Thoracic aorta (tissue), 2 donors: ENCODE data around the gene PROZ. TPM values are rescaled to one million over a fixed set of nuclear protein-coding genes. Genes with fewer than 3 reads are reported as not detected.

Experiments used
- ATAC-seq: fragments of 150-250 bp; one replicate; pipeline ENCODE4 v1.8.0; 2017; ENCODE audit warnings: low read depth; ENCODE audit not compliant: insufficient number of reproducible peaks, low FRiP score
- DNase-seq: peaks from one replicate; pipeline ENCODE4 v3.0.0-alpha.2; 2020; ENCODE audit warnings: low spot score
- H3K27ac ChIP-seq, 2 donors: fragments of 200-600 bp; sonication (generic); 1 replicate in 1 of 2; 2 replicates in 1 of 2; pipeline ENCODE4 v1.5.1; 2016; ENCODE audit warnings: mild to moderate bottlenecking in 2 of 2, moderate library complexity in 2 of 2
- H3K27me3 ChIP-seq: fragments of 200-600 bp; sonication (generic); replicated peaks from 2 replicates; pipeline ENCODE4 v1.6.0; 2016; ENCODE audit warnings: mild to moderate bottlenecking; ENCODE audit not compliant: insufficient read depth
- H3K36me3 ChIP-seq: fragments of 200-600 bp; sonication (generic); one replicate; pipeline ENCODE4 v1.5.1; 2016
- H3K4me1 ChIP-seq, 2 donors: fragments of 200-600 bp; sonication (generic); 1 replicate in 1 of 2; 2 replicates in 1 of 2; pipeline versions ENCODE4 v1.5.1 to v1.6.0; 2016; ENCODE audit warnings: low read depth in 2 of 2, mild to moderate bottlenecking in 1 of 2; ENCODE audit not compliant: control insufficient read depth in 1 of 2
- H3K4me3 ChIP-seq: fragments of 200-600 bp; sonication (generic); 2 replicates; pipeline ENCODE4 v1.5.1; 2016; ENCODE audit warnings: mild to moderate bottlenecking
- H3K9me3 ChIP-seq: fragments of 200-600 bp; sonication (generic); 2 replicates; pipeline ENCODE4 v1.5.1; 2016
- total RNA-seq, 2 donors: library from RNA; depleted of rRNA; stranded (reverse); fragments of >200 nt; gene quantifications; one replicate each; pipeline versions ENCODE4 v1.1.0 to v1.2.3, GENCODE V29; 2016
- TF ChIP-seq, protein P1 (sequence below): fragments of 200-600 bp; sonication (generic); IDR thresholded peaks from one replicate; pipeline ENCODE4 v1.5.1; 2019; ENCODE audit warnings: antibody characterized with exemption

PROZ gene
- total RNA-seq, 2 donors from 2014 or later: not detected

- Histone ChIP-seq H3K27ac (no peak overlapping the region), H3K4me1 (no peaks in the 10 kb centered on the region), H3K9me3 (no peaks in the 10 kb centered on the region), H3K36me3 (no peaks in the 10 kb centered on the region), H3K4me3 (no peak overlapping the region), H3K27me3 (no peaks in the 10 kb centered on the region)
- ATAC-seq (no peak), DNase-seq (no peak)
- TF ChIP-seq, protein P1, sequence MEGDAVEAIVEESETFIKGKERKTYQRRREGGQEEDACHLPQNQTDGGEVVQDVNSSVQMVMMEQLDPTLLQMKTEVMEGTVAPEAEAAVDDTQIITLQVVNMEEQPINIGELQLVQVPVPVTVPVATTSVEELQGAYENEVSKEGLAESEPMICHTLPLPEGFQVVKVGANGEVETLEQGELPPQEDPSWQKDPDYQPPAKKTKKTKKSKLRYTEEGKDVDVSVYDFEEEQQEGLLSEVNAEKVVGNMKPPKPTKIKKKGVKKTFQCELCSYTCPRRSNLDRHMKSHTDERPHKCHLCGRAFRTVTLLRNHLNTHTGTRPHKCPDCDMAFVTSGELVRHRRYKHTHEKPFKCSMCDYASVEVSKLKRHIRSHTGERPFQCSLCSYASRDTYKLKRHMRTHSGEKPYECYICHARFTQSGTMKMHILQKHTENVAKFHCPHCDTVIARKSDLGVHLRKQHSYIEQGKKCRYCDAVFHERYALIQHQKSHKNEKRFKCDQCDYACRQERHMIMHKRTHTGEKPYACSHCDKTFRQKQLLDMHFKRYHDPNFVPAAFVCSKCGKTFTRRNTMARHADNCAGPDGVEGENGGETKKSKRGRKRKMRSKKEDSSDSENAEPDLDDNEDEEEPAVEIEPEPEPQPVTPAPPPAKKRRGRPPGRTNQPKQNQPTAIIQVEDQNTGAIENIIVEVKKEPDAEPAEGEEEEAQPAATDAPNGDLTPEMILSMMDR: no peak
These were observed 42.1 kb upstream of the PROZ start for GRCh38 chr13:113116206-113116800.

DNA sequence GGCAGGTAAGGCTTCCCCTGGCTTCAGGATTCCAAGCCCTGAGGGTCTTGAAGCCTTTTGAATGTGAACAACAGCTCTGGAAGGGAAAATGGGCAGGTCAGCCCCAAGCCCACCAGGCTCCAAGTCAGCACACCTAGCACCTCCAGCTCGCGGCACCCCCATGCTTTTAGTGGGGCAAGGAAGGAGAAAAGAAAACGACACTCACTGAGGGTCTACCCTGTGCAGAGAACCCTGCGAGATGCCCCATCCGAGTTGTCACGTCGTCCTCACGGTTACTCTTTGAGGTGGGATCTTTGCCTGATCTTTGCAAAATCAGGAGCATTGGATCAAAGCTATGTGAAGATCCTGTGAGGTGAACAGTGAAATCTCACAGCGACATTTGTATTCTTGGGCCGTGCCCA lies 41.6 kb upstream of the PROZ start:
- H3K4me3 ChIP-seq: no peak overlapping the region
- ATAC-seq: no peak

GRCh38 chr13:113117335-113117872 lies 41.0 kb upstream of the PROZ start:
- H3K9me3 ChIP-seq: no peaks in the 10 kb centered on the region
- TF ChIP-seq, protein P1: no peak
- no peaks in the 10 kb centered on the region for H3K27me3 ChIP-seq
- no peak for ATAC-seq
- H3K27ac ChIP-seq: no peak overlapping the region
- no peak overlapping the region for H3K4me3 ChIP-seq
- H3K4me1 ChIP-seq: peaks cover 0 to 6% of the 10 kb centered on the region in 2 donors
- no peaks in the 10 kb centered on the region for H3K36me3 ChIP-seq
- DNase-seq: no peak

More for the DNA sequence above, 41.6 kb upstream of the PROZ start:
- Histone ChIP-seq H3K27me3 (no peaks in the 10 kb centered on the region), H3K36me3 (no peaks in the 10 kb centered on the region), H3K9me3 (no peaks in the 10 kb centered on the region), H3K27ac (no peak overlapping the region), H3K4me1 (peaks cover 0 to under 1% of the 10 kb centered on the region in 2 donors)
- no peak for DNase-seq
- TF ChIP-seq, protein P1: no peak

GRCh38 chr13:113117911-113118260 lies 40.6 kb upstream of the PROZ start:
- no peaks in the 10 kb centered on the region for H3K27me3 ChIP-seq
- TF ChIP-seq, protein P1: no peak
- no peak overlapping the region for H3K4me3 ChIP-seq
- H3K27ac ChIP-seq: no peak overlapping the region
- no peaks in the 10 kb centered on the region for H3K36me3 ChIP-seq
- DNase-seq (no peak), ATAC-seq (no peak)
- peaks cover 0 to 11% of the 10 kb centered on the region in 2 donors for H3K4me1 ChIP-seq
- no peaks in the 10 kb centered on the region for H3K9me3 ChIP-seq

DNA sequence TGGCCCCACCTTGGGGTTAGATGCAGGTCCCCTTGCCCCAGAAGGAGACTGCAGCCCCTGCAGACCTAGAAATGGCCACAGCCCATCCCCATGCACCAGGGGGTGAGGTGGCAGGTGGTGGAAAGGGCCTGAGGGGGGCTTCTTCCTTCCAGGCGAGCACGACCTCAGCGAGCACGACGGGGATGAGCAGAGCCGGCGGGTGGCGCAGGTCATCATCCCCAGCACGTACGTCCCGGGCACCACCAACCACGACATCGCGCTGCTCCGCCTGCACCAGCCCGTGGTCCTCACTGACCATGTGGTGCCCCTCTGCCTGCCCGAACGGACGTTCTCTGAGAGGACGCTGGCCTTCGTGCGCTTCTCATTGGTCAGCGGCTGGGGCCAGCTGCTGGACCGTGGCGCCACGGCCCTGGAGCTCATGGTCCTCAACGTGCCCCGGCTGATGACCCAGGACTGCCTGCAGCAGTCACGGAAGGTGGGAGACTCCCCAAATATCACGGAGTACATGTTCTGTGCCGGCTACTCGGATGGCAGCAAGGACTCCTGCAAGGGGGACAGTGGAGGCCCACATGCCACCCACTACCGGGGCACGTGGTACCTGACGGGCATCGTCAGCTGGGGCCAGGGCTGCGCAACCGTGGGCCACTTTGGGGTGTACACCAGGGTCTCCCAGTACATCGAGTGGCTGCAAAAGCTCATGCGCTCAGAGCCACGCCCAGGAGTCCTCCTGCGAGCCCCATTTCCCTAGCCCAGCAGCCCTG lies 40.0 kb upstream of the PROZ start:
- no peak for ATAC-seq
- DNase-seq: no peak
- Histone ChIP-seq H3K27me3 (no peaks in the 10 kb centered on the region), H3K27ac (no peak overlapping the region), H3K36me3 (no peaks in the 10 kb centered on the region), H3K9me3 (no peaks in the 10 kb centered on the region), H3K4me3 (no peak overlapping the region), H3K4me1 (peaks cover 0 to 16% of the 10 kb centered on the region in 2 donors)
- TF ChIP-seq, protein P1: no peak
